WTC11 (cell line): ENCODE data around the gene ZNF678. TPM values are rescaled to one million over a fixed set of nuclear protein-coding genes. Genes with fewer than 3 reads are reported as not detected.

Experiments
- ATAC-seq: fragments of 200-7000 bp; cut with Tn5 transposase; 2 replicates; pipeline ENCODE4 v1.10.0; 2021; ENCODE audit warnings: mild to moderate bottlenecking, moderate library complexity
- Bru-seq: library from RNA; stranded (reverse); fragments of 400-500 nt; gene quantifications from one replicate; lab custom pipeline; 2021; lab: Mats Ljungman, UMichigan
- CTCF ChIA-PET: fragments of 300-600 bp; sonication (Branson Sonifier 250); formaldehyde crosslinking; loops from one replicate; lab custom pipeline; 2021; ENCODE audit warnings: antibody characterized with exemption; lab: Charles Lee
- POLR2A ChIA-PET: fragments of 350-600 bp; sonication (Branson Sonifier 250); formaldehyde crosslinking; loops from one replicate; lab custom pipeline; 2021; ENCODE audit warnings: antibody characterized with exemption; lab: Charles Lee
- DNase-seq: peaks from one replicate; pipeline ENCODE4 v3.0.0; 2021; ENCODE audit warnings: low spot score
- H3K27ac Mint-ChIP-seq: 2 replicates; pipeline ENCODE4 v1.8.0; 2021; ENCODE audit warnings: mixed read lengths
- H3K27me3 Mint-ChIP-seq: 2 replicates; pipeline ENCODE4 v1.8.0; 2021; ENCODE audit warnings: low read depth, mild to moderate bottlenecking, moderate library complexity, mixed read lengths
- H3K36me3 Mint-ChIP-seq: 2 replicates; pipeline ENCODE4 v1.8.0; 2021; ENCODE audit warnings: mixed read lengths
- H3K4me1 Mint-ChIP-seq: 2 replicates; pipeline ENCODE4 v1.8.0; 2022; ENCODE audit warnings: mixed read lengths
- H3K4me3 Mint-ChIP-seq: 2 replicates; pipeline ENCODE4 v1.8.0; 2021; ENCODE audit warnings: mild to moderate bottlenecking, moderate library complexity, mixed read lengths
- H3K9me3 Mint-ChIP-seq: 2 replicates; pipeline ENCODE4 v1.8.0; 2021; ENCODE audit warnings: mixed read lengths
- CREB1 ChIP-seq: sonication (generic); formaldehyde crosslinking; IDR thresholded peaks from 2 replicates; pipeline ENCODE4 v1.8.0; 2023; ENCODE audit warnings: mild to moderate bottlenecking, missing genetic modification reagents
- CREM ChIP-seq: sonication (generic); formaldehyde crosslinking; IDR thresholded peaks from 2 replicates; pipeline ENCODE4 v1.8.1; 2022; ENCODE audit warnings: mild to moderate bottlenecking, missing genetic modification reagents, moderate library complexity
- FOXP1 ChIP-seq: sonication (generic); formaldehyde crosslinking; IDR thresholded peaks from 2 replicates; pipeline ENCODE4 v1.8.0; 2022; ENCODE audit warnings: missing genetic modification reagents, mild to moderate bottlenecking, moderate library complexity, borderline replicate concordance
- GTF2I ChIP-seq: fragments of 250-450 bp; sonication (Bioruptor Pico); conservative IDR thresholded peaks from 2 replicates; pipeline ENCODE4 v1.4.0; 2021; ENCODE audit warnings: mild to moderate bottlenecking
- HMGA2 ChIP-seq: fragments of 250-450 bp; sonication (Bioruptor Pico); IDR thresholded peaks from 2 replicates; pipeline ENCODE4 v1.4.0; 2021; ENCODE audit warnings: mild to moderate bottlenecking, moderate library complexity
- JAZF1 ChIP-seq: fragments of 250-450 bp; sonication (Bioruptor Pico); IDR thresholded peaks from 2 replicates; pipeline ENCODE4 v1.9.0; 2021; ENCODE audit warnings: moderate library complexity, mild to moderate bottlenecking, inconsistent platforms
- MXD4 ChIP-seq: fragments of 250-450 bp; sonication (Bioruptor Pico); IDR thresholded peaks from 2 replicates; pipeline ENCODE4 v1.8.0; 2021; ENCODE audit warnings: mild to moderate bottlenecking, moderate library complexity, borderline replicate concordance
- MYBL2 ChIP-seq: sonication (generic); formaldehyde crosslinking; IDR thresholded peaks from 2 replicates; pipeline ENCODE4 v1.8.1; 2023; ENCODE audit warnings: mild to moderate bottlenecking, moderate library complexity, missing genetic modification reagents
- NFE2L1 ChIP-seq: sonication (generic); formaldehyde crosslinking; IDR thresholded peaks from 2 replicates; pipeline ENCODE4 v1.8.1; 2023; ENCODE audit warnings: missing genetic modification reagents
- NFYB ChIP-seq: sonication (generic); formaldehyde crosslinking; conservative IDR thresholded peaks from 2 replicates; pipeline ENCODE4 v1.8.0; 2022; ENCODE audit warnings: low read depth, missing genetic modification reagents
- OVOL2 ChIP-seq: fragments of 250-450 bp; sonication (Bioruptor Pico); IDR thresholded peaks from 2 replicates; pipeline ENCODE4 v1.9.0; 2021; ENCODE audit warnings: mild to moderate bottlenecking, borderline replicate concordance
- SP1 ChIP-seq: sonication (generic); formaldehyde crosslinking; conservative IDR thresholded peaks from 2 replicates; pipeline ENCODE4 v1.8.1; 2022; ENCODE audit warnings: missing genetic modification reagents
- ZNF219 ChIP-seq: sonication (generic); formaldehyde crosslinking; IDR thresholded peaks from 2 replicates; pipeline ENCODE4 v1.8.0; 2023; ENCODE audit warnings: missing genetic modification reagents, mild to moderate bottlenecking, borderline replicate concordance
- ZNF396 ChIP-seq: fragments of 250-450 bp; sonication (Bioruptor Pico); IDR thresholded peaks from 2 replicates; pipeline ENCODE4 v1.8.0; 2021; ENCODE audit warnings: mild to moderate bottlenecking, moderate library complexity, borderline replicate concordance
- ZNF423 ChIP-seq: fragments of 250-450 bp; sonication (Bioruptor Pico); IDR thresholded peaks from 2 replicates; pipeline ENCODE4 v2.1.2; 2022; ENCODE audit warnings: mild to moderate bottlenecking, moderate library complexity
- long read RNA-seq, 3 experiments: library from RNA in 1 of 3; library from capped mRNA in 1 of 3; library from polyadenylated mRNA in 1 of 3; unstranded in 2 of 3; stranded (forward) in 1 of 3; transcript quantifications; one replicate each; pipeline ENCODE4 v2.0.0, GENCODE V29; 2021
- total RNA-seq: library from RNA; stranded (reverse); gene quantifications from 3 replicates; pipeline ENCODE4 v1.2.3, GENCODE V29; 2021
- TF ChIP-seq, protein P1 (sequence below): sonication (generic); formaldehyde crosslinking; IDR thresholded peaks from 2 replicates; pipeline ENCODE4 v1.8.1; 2022; ENCODE audit warnings: mild to moderate bottlenecking, missing genetic modification reagents, moderate library complexity, borderline replicate concordance
- TF ChIP-seq, protein P2 (sequence below): fragments of 250-450 bp; sonication (Bioruptor Pico); IDR thresholded peaks from 2 replicates; pipeline ENCODE4 v1.9.0; 2021; ENCODE audit warnings: mild to moderate bottlenecking
- TF ChIP-seq, protein P3 (sequence below): fragments of 250-450 bp; sonication (Bioruptor Pico); IDR thresholded peaks from 2 replicates; pipeline ENCODE4 v1.9.0; 2021; ENCODE audit warnings: mild to moderate bottlenecking
- TF ChIP-seq, protein P4 (sequence below): sonication (generic); formaldehyde crosslinking; IDR thresholded peaks from 2 replicates; pipeline ENCODE4 v1.8.0; 2022; ENCODE audit warnings: mild to moderate bottlenecking, missing genetic modification reagents
- TF ChIP-seq, protein P5 (sequence below): sonication (generic); formaldehyde crosslinking; IDR thresholded peaks from 2 replicates; pipeline ENCODE4 v1.8.1; 2023; ENCODE audit warnings: mild to moderate bottlenecking, moderate library complexity, missing genetic modification reagents
- TF ChIP-seq, protein P6 (sequence below): sonication (generic); formaldehyde crosslinking; IDR thresholded peaks from 2 replicates; pipeline ENCODE4 v1.8.1; 2023; ENCODE audit warnings: mild to moderate bottlenecking, missing genetic modification reagents
- TF ChIP-seq, protein P7 (sequence below): sonication (generic); formaldehyde crosslinking; IDR thresholded peaks from 2 replicates; pipeline ENCODE4 v1.8.0; 2022; ENCODE audit warnings: mild to moderate bottlenecking, missing genetic modification reagents
- TF ChIP-seq, protein P8 (sequence below): sonication (generic); formaldehyde crosslinking; IDR thresholded peaks from 2 replicates; pipeline ENCODE4 v1.8.0; 2022; ENCODE audit warnings: mild to moderate bottlenecking, missing genetic modification reagents

ZNF678 gene
- total RNA-seq: 26.4 to 28.9 TPM (median 28.3 TPM) in 3 replicates
- Bru-seq, nascent RNA: percentile 85 among the genes with signal in this experiment
- long read RNA-seq, experiment 1, full-length matches to known transcripts: 27 of 73 reads
- long read RNA-seq, experiment 1, partial matches to known transcripts: 0 of 73 reads
- long read RNA-seq, experiment 1, other reads (novel, unspliced or antisense): 46 of 73 reads
- long read RNA-seq, experiment 2, full-length matches to known transcripts: 2 of 27 reads
- long read RNA-seq, experiment 2, partial matches to known transcripts: 1 of 27 reads
- long read RNA-seq, experiment 2, other reads (novel, unspliced or antisense): 24 of 27 reads
- long read RNA-seq, experiment 3, full-length matches to known transcripts: 3 of 6 reads
- long read RNA-seq, experiment 3, partial matches to known transcripts: 0 of 6 reads
- long read RNA-seq, experiment 3, other reads (novel, unspliced or antisense): 3 of 6 reads

DNA sequence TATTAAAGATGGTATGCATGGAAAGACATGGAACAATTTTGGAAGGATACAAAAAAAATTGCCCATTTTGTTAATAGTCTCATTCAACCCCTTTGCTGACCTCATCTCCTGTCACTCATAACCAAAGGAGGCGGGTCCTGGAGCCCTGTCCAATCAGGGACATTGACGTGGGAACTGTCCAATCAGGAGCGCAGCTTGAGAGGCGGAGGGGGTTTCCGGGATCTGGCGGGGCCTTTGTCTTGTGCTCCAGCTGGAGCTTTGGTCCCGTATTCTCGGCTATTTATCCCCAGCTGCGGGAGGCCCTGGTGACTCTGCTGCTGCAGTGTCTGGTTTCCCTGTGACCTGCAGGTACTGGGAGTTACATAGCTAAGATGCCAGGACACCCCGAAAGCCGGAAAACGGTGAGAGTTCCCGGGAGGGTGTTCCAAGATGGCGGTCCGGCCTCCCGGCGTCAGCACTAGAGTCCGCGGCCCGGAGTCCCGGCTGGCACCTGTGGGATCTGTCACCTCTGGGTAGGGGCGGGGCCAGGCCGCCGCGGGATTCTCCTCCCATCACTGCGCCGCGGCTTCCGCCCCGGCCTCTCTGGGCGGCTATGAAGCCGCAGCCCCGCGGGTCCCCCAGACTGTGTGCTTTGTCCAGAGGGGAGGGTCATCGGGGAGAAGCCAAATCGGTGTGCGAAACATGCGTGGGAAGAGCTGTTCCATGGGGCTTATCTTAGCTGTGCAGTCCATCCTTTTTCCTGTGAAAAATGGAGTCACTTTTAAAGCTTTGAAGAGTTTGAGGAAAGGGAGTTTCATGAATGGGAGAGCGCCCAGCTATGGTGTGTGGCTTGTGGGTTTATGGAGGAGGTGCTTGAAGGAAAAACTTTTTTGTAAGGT, at the start of gene ZNF678:
TSS of gene ZNF678 (plus strand) at position 233 of the 878 bp plus-strand sequence. CDS start 87,436 bp downstream, outside the sequence.
- no peaks in the 10 kb centered on the region for H3K27me3 Mint-ChIP-seq
- H3K9me3 Mint-ChIP-seq: peaks cover 14% of the 10 kb centered on the region
- ATAC-seq: peak; percentile 96
- CTCF ChIA-PET: interaction anchor here (0.6 to 2.5 kb wide), 2 partner anchors 21 to 114 kb away, joined by 3 to 13 read pairs; no protein-coding TSS in a partner anchor
- H3K4me3 Mint-ChIP-seq: peak within 1 kb of the TSS; percentile 90
- peak within 1 kb of the TSS; percentile 99 for H3K27ac Mint-ChIP-seq
- peaks cover 31% of the 10 kb centered on the region for H3K4me1 Mint-ChIP-seq
- H3K36me3 Mint-ChIP-seq: peaks cover 4% of the 10 kb centered on the region; the same call in 1 of the 2 replicates
- POLR2A ChIA-PET: interaction anchor here (1.1 to 1.5 kb wide), 2 partner anchors 9 to 20 kb away, joined by 5 to 6 read pairs; no protein-coding TSS in a partner anchor
- DNase-seq: peak; percentile 91
- TF ChIP-seq JAZF1 (CRISPR knock-in tag) (no peak), ZNF423 (0 out of 2 replicates have a peak, but pooled peaks have one; percentile 15), MYBL2 (CRISPR knock-in tag) (no peak; the same call in 1 of the 2 replicates), NFYB (peak; percentile 71), NFE2L1 (no peak), FOXP1 (CRISPR knock-in tag) (no peak), OVOL2 (CRISPR knock-in tag) (no peak), CREM (CRISPR knock-in tag) (0 out of 2 replicates have a peak, but pooled peaks have one; percentile 42), ZNF219 (CRISPR knock-in tag) (no peak), HMGA2 (CRISPR knock-in tag) (no peak), CREB1 (CRISPR knock-in tag) (no peak), MXD4 (CRISPR knock-in tag) (no peak), SP1 (CRISPR knock-in tag) (peak; percentile 70), GTF2I (CRISPR knock-in tag) (no peak), ZNF396 (CRISPR knock-in tag) (no peak)
- TF ChIP-seq, protein P1, sequence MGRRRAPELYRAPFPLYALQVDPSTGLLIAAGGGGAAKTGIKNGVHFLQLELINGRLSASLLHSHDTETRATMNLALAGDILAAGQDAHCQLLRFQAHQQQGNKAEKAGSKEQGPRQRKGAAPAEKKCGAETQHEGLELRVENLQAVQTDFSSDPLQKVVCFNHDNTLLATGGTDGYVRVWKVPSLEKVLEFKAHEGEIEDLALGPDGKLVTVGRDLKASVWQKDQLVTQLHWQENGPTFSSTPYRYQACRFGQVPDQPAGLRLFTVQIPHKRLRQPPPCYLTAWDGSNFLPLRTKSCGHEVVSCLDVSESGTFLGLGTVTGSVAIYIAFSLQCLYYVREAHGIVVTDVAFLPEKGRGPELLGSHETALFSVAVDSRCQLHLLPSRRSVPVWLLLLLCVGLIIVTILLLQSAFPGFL (CRISPR knock-in tag): no peak
- TF ChIP-seq, protein P2, sequence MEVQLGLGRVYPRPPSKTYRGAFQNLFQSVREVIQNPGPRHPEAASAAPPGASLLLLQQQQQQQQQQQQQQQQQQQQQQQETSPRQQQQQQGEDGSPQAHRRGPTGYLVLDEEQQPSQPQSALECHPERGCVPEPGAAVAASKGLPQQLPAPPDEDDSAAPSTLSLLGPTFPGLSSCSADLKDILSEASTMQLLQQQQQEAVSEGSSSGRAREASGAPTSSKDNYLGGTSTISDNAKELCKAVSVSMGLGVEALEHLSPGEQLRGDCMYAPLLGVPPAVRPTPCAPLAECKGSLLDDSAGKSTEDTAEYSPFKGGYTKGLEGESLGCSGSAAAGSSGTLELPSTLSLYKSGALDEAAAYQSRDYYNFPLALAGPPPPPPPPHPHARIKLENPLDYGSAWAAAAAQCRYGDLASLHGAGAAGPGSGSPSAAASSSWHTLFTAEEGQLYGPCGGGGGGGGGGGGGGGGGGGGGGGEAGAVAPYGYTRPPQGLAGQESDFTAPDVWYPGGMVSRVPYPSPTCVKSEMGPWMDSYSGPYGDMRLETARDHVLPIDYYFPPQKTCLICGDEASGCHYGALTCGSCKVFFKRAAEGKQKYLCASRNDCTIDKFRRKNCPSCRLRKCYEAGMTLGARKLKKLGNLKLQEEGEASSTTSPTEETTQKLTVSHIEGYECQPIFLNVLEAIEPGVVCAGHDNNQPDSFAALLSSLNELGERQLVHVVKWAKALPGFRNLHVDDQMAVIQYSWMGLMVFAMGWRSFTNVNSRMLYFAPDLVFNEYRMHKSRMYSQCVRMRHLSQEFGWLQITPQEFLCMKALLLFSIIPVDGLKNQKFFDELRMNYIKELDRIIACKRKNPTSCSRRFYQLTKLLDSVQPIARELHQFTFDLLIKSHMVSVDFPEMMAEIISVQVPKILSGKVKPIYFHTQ: no peak
- TF ChIP-seq, protein P3, sequence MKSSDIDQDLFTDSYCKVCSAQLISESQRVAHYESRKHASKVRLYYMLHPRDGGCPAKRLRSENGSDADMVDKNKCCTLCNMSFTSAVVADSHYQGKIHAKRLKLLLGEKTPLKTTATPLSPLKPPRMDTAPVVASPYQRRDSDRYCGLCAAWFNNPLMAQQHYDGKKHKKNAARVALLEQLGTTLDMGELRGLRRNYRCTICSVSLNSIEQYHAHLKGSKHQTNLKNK (CRISPR knock-in tag): no peak
- TF ChIP-seq, protein P4, sequence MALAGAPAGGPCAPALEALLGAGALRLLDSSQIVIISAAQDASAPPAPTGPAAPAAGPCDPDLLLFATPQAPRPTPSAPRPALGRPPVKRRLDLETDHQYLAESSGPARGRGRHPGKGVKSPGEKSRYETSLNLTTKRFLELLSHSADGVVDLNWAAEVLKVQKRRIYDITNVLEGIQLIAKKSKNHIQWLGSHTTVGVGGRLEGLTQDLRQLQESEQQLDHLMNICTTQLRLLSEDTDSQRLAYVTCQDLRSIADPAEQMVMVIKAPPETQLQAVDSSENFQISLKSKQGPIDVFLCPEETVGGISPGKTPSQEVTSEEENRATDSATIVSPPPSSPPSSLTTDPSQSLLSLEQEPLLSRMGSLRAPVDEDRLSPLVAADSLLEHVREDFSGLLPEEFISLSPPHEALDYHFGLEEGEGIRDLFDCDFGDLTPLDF (CRISPR knock-in tag): no peak
- TF ChIP-seq, protein P5, sequence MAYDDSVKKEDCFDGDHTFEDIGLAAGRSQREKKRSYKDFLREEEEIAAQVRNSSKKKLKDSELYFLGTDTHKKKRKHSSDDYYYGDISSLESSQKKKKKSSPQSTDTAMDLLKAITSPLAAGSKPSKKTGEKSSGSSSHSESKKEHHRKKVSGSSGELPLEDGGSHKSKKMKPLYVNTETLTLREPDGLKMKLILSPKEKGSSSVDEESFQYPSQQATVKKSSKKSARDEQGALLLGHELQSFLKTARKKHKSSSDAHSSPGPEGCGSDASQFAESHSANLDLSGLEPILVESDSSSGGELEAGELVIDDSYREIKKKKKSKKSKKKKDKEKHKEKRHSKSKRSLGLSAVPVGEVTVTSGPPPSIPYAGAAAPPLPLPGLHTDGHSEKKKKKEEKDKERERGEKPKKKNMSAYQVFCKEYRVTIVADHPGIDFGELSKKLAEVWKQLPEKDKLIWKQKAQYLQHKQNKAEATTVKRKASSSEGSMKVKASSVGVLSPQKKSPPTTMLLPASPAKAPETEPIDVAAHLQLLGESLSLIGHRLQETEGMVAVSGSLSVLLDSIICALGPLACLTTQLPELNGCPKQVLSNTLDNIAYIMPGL: 0 out of 2 replicates have a peak, but pooled peaks have one; percentile 30
- TF ChIP-seq, protein P6, sequence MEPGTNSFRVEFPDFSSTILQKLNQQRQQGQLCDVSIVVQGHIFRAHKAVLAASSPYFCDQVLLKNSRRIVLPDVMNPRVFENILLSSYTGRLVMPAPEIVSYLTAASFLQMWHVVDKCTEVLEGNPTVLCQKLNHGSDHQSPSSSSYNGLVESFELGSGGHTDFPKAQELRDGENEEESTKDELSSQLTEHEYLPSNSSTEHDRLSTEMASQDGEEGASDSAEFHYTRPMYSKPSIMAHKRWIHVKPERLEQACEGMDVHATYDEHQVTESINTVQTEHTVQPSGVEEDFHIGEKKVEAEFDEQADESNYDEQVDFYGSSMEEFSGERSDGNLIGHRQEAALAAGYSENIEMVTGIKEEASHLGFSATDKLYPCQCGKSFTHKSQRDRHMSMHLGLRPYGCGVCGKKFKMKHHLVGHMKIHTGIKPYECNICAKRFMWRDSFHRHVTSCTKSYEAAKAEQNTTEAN: no peak
- TF ChIP-seq, protein P7, sequence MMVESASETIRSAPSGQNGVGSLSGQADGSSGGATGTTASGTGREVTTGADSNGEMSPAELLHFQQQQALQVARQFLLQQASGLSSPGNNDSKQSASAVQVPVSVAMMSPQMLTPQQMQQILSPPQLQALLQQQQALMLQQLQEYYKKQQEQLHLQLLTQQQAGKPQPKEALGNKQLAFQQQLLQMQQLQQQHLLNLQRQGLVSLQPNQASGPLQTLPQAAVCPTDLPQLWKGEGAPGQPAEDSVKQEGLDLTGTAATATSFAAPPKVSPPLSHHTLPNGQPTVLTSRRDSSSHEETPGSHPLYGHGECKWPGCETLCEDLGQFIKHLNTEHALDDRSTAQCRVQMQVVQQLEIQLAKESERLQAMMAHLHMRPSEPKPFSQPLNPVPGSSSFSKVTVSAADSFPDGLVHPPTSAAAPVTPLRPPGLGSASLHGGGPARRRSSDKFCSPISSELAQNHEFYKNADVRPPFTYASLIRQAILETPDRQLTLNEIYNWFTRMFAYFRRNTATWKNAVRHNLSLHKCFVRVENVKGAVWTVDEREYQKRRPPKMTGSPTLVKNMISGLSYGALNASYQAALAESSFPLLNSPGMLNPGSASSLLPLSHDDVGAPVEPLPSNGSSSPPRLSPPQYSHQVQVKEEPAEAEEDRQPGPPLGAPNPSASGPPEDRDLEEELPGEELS (CRISPR knock-in tag): no peak
- TF ChIP-seq, protein P8, sequence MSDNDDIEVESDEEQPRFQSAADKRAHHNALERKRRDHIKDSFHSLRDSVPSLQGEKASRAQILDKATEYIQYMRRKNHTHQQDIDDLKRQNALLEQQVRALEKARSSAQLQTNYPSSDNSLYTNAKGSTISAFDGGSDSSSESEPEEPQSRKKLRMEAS (CRISPR knock-in tag): peak; percentile 56; the same call in 1 of the 2 replicates
